GM15510 (cell line): ENCODE results near the gene INSR.

Experiments
- POLR2A ChIP-seq: IDR thresholded peaks from 3 replicates; pipeline ENCODE4 v1.6.1; 2011; ENCODE audit warnings: borderline replicate concordance; ENCODE audit not compliant: insufficient read length; ENCODE audit errors: extremely low read depth

Gene INSR

GRCh38 chr19:7098096-7098495 is 196.1 kb downstream of the INSR start:
- no peak for TF ChIP-seq POLR2A

- TF ChIP-seq POLR2A: no peak
Measured at GRCh38 chr19:7088999-7089398, 205.2 kb downstream of the INSR start.

- TF ChIP-seq POLR2A: no peak
Measured at GRCh38 chr19:7083076-7083956, 210.9 kb downstream of the INSR start.

GRCh38 chr19:7078008-7078407 is 216.2 kb downstream of the INSR start:
- TF ChIP-seq POLR2A: no peak

GRCh38 chr19:7076151-7076550 is 218.1 kb downstream of the INSR start:
- no peak for TF ChIP-seq POLR2A

GRCh38 chr19:7074705-7075282 is 219.4 kb downstream of the INSR start:
- no peak for TF ChIP-seq POLR2A

- no peak for TF ChIP-seq POLR2A
Measured at GRCh38 chr19:7072541-7072940, 221.7 kb downstream of the INSR start.

- no peak for TF ChIP-seq POLR2A
Measured at GRCh38 chr19:7069904-7070226, 224.3 kb downstream of the INSR start.

GRCh38 chr19:7069042-7069903 is 224.9 kb downstream of the INSR start, which contains the start of gene ZNF557:
Gene ZNF557, plus strand, starts transcription at chr19:7069703. Its CDS starts 5,372 bp downstream, at chr19:7075075.
- peak; percentile 88 for TF ChIP-seq POLR2A

- TF ChIP-seq POLR2A: no peak
Measured at GRCh38 chr19:7068599-7068998, 225.6 kb downstream of the INSR start.

- TF ChIP-seq POLR2A: no peak
Measured at GRCh38 chr19:7067716-7068115, 226.5 kb downstream of the INSR start.

GRCh38 chr19:7063764-7064418 is 230.3 kb downstream of the INSR start:
- no peak for TF ChIP-seq POLR2A

- no peak for TF ChIP-seq POLR2A
Measured at GRCh38 chr19:7063339-7063738, 230.9 kb downstream of the INSR start.
